ENCODE data around the gene APOBEC3H.
"Not testable (repeated sequence)": the region's sequence is repeated elsewhere in the genome, so short reads cannot be mapped to it uniquely, and the experiment has no call there.

Gene APOBEC3H

DNA sequence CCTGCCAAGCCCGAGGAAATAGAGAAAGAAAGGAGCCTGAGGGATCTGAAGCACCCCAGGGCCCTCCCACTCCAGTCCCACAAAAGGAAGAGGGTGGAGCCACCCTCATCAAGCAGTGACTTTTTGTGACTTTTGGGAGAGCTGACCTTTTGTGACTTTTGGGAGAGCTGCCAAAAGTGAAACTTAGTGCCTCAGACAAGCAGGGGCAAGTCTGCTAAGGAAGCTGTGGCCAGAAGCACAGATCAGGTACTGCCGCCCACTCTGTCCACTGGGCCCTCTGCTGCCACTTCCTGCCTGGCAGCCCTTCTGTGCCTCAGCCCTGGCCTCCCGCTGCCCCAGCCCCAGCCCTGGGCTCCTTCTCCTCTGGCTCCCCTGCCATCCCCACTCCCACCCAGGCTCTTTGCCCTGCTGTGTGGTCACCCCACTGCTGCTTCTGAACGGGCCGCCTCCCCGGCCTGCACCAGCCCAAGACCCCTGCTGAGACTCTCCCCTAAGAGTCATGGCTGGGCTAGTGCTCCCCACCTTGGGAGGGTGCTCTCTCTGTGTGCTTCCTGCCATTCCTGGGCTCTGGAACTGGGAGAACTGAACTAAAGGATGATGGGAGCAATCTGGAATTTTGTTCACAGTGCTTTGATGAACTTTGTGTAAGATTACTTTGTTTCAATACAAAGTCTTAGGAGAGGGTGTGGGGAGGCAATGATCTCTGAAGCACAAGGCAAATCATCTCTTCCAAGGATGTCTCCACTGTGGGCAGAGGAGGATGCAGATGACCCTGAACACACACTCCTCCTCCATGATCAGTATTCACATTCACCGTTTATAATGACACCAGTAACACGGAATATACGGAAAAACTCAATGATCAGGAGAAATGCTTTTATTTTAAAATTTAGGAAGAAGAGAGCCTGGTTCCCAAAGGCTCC lies at the start of gene APOBEC3H:
TSS of gene APOBEC3H (plus strand) at position 147 of the 923 bp plus-strand sequence. CDS start 3,035 bp downstream, outside the sequence.
- no peak for DNase-seq (ENCODE audit: low read depth)

DNA sequence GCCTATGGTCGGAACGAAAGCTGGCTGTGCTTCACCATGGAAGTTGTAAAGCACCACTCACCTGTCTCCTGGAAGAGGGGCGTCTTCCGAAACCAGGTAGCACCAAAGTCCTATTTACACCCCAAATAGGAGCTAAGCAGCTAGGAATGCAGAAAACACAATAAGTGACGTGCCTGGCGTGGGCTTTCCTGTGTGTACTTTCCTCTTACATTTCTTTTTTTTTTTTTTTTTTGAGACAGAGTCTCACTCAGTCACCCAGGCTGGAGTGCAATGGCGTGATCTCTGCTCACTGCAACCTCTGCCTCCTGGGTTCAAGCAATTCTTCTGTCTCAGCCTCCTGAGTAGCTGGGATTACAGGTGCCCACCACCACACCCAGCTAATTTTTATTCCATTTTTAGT lies 47.6 kb upstream of the APOBEC3H start:
- not testable (repeated sequence) for DNase-seq (ENCODE audit: low read depth)

DNA sequence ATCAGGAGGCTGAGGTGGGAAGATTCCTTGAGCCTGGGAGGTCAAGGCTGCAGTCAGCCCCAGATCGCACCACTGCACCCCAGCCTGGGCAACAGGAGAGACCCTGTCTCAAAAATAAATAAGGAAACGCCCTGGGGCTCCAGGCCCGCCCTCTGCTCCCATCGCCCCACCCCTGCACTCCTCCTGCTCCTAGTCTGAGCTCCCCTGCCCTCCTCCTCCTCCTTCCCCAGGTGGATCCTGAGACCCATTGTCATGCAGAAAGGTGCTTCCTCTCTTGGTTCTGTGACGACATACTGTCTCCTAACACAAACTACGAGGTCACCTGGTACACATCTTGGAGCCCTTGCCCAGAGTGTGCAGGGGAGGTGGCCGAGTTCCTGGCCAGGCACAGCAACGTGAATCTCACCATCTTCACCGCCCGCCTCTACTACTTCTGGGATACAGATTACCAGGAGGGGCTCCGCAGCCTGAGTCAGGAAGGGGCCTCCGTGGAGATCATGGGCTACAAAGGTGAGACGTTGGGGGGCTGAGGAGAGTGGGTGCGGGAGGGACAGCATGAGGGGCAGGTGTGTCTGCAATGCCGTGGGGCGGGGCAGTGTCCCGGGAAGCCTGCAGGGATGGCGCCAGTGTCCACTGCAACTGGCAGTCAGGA lies 45.1 kb upstream of the APOBEC3H start:
- DNase-seq (ENCODE audit: low read depth) = not testable (repeated sequence)

DNA sequence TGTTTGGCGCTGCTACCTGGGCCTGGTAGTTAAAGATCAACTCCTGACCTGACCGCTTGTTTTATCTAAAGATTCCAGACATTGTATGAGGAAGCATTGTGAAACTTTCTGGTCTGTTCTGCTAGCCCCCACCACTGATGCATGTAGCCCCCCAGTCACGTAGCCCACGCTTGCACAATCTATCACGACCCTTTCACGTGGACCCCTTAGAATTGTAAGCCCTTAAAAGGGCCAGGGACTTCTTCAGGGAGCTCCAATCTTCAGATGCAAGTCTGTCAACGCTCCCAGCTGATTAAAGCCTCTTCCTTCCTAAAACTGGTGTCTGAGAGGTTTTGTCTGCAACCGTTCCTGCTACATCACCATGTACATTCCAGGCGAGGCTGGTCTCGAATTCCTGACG lies 41.4 kb upstream of the APOBEC3H start:
- DNase-seq (ENCODE audit: low read depth) = no peak

DNA sequence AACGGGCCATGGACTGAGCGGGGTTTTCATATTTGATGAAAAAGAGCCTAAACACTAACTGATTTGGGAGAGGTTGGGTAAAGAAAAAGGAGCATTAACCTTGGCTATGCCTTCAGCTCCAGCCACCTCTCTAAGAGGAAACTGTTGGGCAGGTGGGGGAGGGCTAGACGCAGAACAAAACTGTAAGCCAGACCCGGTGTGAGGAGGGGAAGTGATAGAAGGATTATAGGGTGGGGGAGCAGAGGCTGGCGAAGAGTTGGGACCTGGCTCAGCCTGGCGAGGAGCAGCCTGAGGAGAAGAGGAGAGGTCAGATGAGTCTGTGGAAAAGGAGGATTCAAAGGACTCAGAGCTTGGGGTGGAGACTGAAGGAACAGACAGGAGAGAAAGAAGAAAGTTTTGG lies 35.8 kb upstream of the APOBEC3H start:
- DNase-seq (ENCODE audit: low read depth) = not testable (repeated sequence)

DNA sequence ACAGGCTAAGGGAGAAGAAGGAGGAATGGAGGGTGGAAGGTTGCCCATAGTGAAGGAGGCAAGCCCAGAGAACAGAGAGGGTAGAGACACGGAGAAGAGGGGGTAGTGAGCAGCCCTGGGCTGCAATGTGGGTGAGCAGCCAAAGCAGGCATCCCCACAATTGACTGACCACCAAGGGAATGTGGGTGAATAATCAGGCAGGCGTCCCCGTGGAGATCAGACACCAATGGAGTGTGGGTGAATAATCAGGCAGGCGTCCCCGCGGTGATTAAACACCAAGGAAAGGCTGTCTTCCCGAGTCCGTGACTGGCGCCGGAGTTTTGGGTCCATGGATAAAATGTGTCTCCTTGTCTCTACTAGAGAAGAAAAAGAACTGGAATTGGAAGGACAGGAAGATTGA lies 35.1 kb upstream of the APOBEC3H start:
- not testable (repeated sequence) for DNase-seq (ENCODE audit: low read depth)

DNA sequence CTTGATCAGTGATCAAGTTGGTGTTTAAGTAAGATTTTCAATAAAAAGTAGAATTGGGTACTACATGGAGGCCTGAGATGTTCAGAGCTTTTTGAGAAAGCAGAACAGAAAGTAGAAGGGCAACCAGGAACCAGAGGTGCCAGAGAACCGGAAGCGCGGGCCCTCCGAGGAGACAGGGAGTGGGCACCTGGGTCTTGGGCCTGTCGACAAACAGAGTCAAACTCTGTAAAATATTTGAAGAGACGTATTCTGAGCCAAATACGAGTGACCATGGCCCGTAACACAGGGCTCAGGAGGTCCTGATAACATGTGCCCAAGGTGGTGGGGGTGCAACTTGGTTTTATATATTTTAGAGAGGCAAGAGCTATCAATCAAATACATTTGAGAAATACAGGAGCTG lies 33.1 kb upstream of the APOBEC3H start:
- not testable (repeated sequence) for DNase-seq (ENCODE audit: low read depth)

DNA sequence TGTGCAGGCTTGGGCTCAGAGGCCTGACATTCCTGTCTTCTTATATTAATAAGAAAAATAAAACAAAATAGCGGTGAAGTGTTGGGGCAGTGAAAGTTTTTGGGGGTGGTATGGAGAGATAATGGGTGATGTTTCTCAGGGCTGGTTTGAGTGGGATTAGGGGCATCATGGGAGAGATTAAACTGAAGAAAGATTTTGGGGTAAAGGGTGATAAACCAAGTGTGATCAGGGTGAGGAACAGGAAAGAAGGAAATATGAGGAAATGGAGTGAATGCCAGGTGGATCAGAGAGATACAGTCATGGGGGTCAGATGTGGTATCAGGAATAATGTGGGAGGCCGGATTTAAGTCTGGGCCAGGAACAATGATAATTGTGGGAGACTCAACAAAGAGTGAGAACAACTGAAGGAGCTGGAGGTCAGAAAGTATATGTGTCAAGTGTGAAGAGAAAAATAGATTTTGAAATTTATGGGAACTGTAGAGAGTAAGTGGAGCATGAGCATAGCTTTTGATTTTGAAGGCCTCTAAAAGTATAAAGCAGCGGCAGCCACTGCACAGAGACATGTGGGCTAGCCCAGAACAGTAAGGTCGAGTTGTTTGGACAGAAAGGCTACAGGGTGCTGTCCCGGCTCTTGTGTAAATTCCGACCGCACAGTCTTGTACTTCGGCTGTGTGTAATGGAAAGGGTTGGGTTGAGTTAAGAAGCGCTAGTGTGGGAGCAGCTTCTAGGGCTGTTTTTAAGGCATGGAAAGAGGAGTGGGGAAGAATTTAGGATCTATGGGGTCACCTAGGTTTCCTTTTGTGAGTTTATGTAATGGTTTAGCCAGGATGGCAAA lies 30.4 kb upstream of the APOBEC3H start:
- not testable (repeated sequence) for DNase-seq (ENCODE audit: low read depth)

DNA sequence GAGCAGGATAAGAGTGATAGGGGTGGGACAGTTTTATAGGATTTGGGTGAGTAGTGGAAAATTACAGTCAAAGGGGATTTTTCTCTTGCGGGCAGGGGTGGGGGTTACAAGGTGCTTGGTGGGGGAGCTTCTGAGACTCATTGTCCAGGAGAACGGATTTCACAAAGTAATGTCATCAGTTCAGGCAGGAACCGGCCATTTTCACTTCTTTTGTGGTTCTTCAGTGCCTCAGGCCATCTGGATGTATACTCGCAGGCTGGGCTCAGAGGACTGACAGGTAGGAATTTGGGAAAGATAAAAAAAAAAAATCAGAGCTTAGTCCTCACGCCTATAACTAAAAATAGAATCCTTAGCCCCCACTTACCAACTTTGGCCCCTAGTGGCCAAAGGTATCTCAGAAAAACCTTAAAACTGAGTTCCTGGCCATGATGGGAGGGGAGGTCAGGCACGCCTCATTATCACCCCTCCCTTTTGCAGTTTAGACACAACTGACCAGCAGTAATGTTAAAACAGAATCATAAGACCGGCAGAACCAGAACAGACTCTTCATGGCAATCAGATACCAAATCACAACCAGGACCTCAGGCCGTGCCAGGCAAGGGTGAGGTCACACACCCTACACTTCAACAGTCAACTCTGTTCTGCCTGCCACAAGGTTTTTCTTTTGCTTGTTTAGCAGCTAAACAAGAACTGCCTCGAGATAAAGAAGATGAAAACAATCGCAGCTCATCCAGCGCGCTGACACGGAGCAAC lies 28.8 kb upstream of the APOBEC3H start:
- DNase-seq (ENCODE audit: low read depth) = no peak

DNA sequence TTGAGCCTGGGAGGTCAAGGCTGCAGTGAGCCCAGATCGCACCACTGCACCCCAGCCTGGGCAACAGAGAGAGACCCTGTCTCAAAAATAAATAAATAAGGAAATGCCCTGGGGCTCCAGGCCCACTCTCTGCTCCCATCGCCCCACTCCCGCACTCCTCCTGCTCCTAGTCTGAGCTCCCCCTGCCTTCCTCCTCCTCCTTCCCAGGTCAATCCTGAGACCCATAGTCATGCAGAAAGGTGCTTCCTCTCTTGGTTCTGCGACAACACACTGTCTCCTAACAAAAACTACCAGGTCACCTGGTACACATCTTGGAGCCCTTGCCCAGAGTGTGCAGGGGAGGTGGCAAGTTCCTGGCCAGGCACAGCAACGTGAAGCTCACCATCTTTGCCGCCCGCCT lies 26.9 kb upstream of the APOBEC3H start:
- DNase-seq (ENCODE audit: low read depth) = no peak

DNA sequence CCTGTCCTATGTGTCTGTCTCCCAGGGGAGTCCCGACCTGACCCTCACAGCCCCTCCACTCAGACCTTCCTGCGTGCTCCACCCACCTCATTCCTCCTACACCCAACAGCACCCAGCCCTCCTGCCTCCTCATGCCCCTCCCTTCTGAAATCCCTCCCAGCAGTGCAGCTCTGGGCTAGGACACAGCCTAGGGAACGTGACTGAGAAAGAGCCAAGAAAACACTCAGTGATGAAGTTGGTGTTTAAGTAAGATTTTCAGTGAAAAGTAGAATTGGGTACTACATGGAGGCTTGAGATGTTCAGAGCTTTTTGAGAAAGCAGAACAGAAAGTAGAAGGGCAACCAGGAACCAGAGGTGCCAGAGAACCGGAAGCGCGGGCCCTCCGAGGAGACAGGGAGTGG lies 24.5 kb upstream of the APOBEC3H start:
- not testable (repeated sequence) for DNase-seq (ENCODE audit: low read depth)

DNA sequence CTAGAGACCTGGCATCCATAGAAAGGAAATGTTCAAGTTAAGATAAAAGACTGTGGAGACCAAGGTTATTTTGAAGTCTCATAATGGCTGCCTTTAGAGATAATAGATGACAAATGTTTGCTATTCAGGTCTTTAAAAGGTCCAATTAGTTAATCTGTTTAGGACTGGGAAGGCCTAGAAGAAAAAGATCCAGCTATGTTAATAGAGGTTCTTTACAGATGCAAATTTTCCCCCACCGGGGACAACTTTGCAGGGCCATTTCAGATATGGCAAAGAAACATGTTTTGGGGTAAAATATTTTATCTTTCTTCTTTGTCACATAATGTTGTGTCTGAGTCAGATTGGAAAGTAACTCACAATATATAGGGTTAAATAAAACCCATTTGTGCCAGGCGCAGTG lies 23.1 kb upstream of the APOBEC3H start:
- DNase-seq (ENCODE audit: low read depth) = no peak

DNA sequence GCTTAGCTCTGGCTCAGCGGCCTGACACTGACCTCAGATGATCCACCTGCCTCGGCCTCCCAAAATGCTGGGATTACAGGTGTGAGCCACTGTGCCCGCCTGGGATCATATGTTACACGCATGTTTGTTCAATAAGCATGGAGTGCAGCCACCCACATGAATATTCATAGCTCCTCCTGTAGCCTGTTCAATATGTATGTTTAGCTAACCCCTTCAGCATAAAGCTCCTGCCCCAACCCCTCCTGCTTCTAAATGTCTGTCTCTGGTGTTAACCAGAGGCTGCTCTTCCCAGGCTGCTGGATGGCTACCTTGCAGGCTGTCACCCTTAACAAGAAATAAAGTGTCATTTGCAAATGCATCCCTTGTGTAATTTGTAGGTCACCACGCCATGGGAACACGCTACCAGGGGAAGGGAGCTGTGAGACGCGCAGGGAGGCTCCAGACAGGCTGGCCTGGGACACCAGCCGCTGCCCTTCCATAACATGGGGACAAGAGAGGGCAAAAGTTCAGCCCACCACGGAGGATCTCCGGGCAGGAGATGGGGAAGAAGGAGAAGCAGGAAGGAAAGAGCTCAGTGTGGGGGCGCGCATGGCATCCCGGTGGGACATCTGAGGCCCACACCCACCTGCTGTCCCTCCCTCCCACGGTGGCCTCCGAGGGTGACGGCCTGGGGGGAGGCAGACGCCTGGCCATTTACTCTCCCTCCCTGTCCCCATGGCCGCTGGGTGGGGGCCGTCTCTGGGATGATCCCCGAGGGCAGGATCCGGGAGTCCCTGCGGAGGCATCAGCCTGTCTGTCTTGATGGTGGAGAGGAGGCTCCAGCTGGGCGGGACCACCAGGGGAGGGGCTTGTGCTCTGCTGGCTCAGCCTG lies 20.7 kb upstream of the APOBEC3H start:
- not testable (repeated sequence) for DNase-seq (ENCODE audit: low read depth)

DNA sequence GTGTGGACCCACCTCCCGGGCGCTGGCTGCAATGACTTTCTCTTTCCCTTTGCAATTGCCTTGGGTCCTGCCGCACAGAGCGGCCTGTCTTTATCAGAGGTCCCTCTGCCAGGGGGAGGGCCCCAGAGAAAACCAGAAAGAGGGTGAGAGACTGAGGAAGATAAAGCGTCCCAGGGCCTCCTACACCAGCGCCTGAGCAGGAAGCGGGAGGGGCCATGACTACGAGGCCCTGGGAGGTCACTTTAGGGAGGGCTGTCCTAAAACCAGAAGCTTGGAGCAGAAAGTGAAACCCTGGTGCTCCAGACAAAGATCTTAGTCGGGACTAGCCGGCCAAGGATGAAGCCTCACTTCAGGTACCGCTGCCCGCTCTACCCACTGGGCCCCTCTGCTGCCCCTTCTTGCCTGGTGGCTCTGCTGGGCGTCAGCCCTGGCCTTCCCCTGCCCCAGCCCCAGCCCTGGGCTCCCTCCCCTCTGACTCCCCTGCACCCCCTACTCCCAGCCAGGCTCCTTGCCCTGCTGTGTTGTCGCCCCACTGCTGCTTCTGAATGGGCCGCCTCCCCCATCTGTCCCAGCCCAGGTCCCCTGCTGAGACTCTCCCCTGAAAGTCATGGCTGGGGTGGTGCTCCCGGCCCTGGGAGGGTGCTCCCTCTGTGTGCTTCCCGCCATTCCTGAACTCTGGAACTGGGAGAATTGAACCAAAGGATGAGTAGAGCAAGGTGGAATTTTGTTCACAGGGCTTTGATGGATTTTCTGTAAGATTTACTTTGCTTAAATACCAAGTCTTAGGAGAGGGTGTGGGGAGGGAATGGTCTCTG lies 19.8 kb upstream of the APOBEC3H start, which contains the start of gene APOBEC3G:
TSS of gene APOBEC3G (plus strand) at position 250 of the 815 bp plus-strand sequence. CDS start at position 337, 87 bp downstream.
- not testable (repeated sequence) for DNase-seq (ENCODE audit: low read depth)

DNA sequence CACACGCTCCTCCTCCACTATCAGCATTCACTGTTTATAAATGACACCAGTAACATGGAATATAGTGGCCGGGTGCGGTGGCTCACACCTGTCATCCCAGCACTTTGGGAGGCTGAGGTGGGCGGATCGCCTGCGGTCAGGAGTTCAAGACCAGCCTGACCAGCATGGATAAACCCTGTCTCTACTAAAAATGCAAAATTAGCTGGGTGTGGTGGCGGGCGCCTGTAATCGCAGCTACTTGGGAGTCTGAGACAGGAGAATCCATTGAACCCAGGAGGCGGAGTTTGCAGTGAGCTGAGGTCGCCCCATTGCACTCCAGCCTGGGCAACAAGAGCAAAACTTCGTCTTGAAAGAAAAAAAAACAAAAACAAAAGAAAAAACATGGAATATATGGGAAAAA lies 19.1 kb upstream of the APOBEC3H start:
- not testable (repeated sequence) for DNase-seq (ENCODE audit: low read depth)

DNA sequence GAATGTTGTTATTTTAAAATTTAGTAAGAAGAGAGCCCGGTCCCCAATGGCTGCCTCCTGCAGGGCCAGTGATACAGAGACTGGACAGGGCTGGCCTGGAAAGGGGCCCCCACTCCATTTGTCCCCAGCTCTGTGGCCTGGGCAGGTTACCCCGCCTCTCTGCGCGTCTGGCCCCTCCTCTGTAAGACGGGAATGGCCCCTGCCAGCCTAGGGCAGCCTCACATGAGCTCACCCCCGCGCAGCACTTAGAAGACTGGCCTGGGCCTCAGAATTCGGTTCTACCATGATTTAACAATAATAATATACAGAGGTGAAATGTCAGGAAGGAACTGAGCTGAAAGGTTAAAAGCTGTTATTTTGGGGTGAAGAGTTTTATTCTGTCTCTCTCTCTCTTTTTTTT lies 18.7 kb upstream of the APOBEC3H start:
- no peak for DNase-seq (ENCODE audit: low read depth)

DNA sequence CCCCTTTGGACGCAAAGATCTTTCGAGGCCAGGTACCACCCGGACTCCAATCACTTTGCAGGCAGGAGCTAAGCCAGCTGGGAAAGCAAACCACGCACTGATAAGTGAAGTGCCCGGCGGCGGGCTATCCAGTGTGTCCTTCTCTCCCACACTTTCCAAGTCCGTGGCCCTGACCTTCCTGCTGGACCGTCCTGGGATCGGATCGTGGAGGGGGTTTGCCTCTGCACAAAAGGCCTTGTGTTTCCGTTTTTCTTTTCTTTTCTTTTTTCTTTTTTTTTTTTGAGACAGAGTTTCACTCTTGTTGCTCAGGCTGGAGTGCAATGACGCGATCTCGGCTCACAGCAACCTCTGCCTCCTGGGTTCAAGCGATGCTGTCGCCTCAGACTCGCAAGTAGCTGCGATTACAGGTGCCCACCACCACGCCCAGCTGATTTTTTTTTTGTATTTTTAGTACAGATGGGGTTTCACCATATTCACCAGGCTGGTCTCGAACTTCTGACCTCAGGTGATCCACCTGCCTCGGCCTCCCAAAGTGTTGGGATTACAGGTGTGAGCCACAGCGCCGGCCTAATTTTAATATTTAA lies 17.9 kb upstream of the APOBEC3H start:
- not testable (repeated sequence) for DNase-seq (ENCODE audit: low read depth)

DNA sequence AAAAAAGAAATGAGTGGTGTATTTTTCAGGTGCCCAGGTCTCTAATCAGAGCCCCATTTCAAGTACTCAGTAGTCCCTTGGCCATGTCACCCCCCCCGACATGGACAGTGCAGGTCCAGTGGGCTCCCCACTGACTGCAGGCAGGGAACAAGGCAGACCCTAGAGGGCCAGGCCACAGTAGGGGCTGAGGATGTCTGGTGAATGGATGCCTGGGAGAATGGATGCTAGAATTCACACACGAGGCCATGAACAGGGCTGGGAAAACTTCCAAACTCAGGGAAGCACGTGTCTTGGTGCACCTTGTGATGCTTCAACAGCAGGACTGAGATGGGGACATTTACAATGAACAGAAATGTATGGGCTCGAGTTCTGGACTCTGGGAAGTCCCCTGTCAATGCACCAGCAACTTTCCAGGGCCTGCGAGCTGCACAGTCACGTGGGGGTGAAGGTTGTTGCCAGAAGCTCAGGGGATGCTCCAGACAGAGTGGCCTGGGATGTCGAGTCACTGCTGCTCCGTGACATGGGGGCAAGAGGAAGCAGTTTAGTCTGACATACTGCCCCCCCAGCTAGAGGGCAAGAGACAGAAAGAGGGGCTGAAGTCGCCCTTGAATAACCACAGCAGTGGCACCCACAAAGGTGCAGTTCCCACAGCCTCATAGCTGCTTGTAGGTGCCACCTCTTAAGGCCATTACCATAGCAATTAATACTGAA lies 16.8 kb upstream of the APOBEC3H start:
- DNase-seq (ENCODE audit: low read depth) = no peak
